ENCODE results near the gene ADAM17. TPM values are rescaled to one million over a fixed set of nuclear protein-coding genes. Genes with fewer than 3 reads are reported as not detected.

ADAM17 gene
- polyA plus RNA-seq, 1 donor (not counting 4 experiments of a cell fraction or from before 2014, with no cell fraction given): 13.3 TPM

GRCh38 chr2:9490789-9491188 is 64.8 kb downstream of the ADAM17 start:
- H3K4me1 ChIP-seq (ENCODE audit: control insufficient read depth, extremely low read depth, insufficient read depth, low read length): no peaks in the 10 kb centered on the region
- no peaks in the 10 kb centered on the region for H3K9me1 ChIP-seq (ENCODE audit: control insufficient read depth, extremely low read depth, insufficient read depth, low read length)
- FAIRE-seq (no peak), DNase-seq (ENCODE audit: low read depth, low spot score) (no peak)
- no peak overlapping the region for H2AFZ ChIP-seq (ENCODE audit: control insufficient read depth, low read length)
- no peaks in the 10 kb centered on the region for H3K27me3 ChIP-seq (ENCODE audit: control insufficient read depth, extremely low read depth, insufficient read depth, low read length)
- TF ChIP-seq EZH2 (IDR thresholded peaks at IDR 0.05; ENCODE audit: low read length): no peak
- no peak for TF ChIP-seq CTCF (optimal IDR thresholded peaks at IDR 0.05 in 1 of 3, IDR thresholded peaks at IDR 0.05 in 1 of 3, conservative IDR thresholded peaks at IDR 0.05 in 1 of 3; ENCODE audit: extremely low read depth in 1 of 3, insufficient read depth in 2 of 3, low read length in 3 of 3)
- no peaks in the 10 kb centered on the region for H3K9me3 ChIP-seq (ENCODE audit: control insufficient read depth, low read depth, low read length)
- H3K9ac ChIP-seq (ENCODE audit: control insufficient read depth, extremely low read depth, insufficient read depth, low read length): no peak overlapping the region
- no peaks in the 10 kb centered on the region for H3K79me2 ChIP-seq (ENCODE audit: control insufficient read depth, insufficient read depth, low read length)
- H3K4me2 ChIP-seq (ENCODE audit: control insufficient read depth, extremely low read depth, insufficient read depth, low read depth, low read length): no peak overlapping the region
- dilution Hi-C loops (cut with MboI; ENCODE audit: extremely low pct_ligation_motif_present, low sequenced_read_pairs): no loop called here
- H3K4me3 ChIP-seq (ENCODE audit: control insufficient read depth in 2 of 3, extremely low read depth in 1 of 3, insufficient read depth in 2 of 3, low read depth in 1 of 3, low read length in 3 of 3): no peak overlapping the region
- no peaks in the 10 kb centered on the region for H4K20me1 ChIP-seq (ENCODE audit: control insufficient read depth, extremely low read depth, insufficient read depth, low read length)
- peaks cover 31 to 59% of the 10 kb centered on the region in 2 experiments for H3K36me3 ChIP-seq (ENCODE audit: control insufficient read depth in 2 of 2, extremely low read depth in 1 of 2, insufficient read depth in 2 of 2, low read length in 2 of 2)
- H3K27ac ChIP-seq (ENCODE audit: control insufficient read depth, insufficient read depth, low read length): no peak overlapping the region

- peaks cover 37 to 61% of the 10 kb centered on the region in 2 experiments for H3K36me3 ChIP-seq (ENCODE audit: control insufficient read depth in 2 of 2, extremely low read depth in 1 of 2, insufficient read depth in 2 of 2, low read length in 2 of 2)
- H3K4me2 ChIP-seq (ENCODE audit: control insufficient read depth, extremely low read depth, insufficient read depth, low read depth, low read length): no peak overlapping the region
- H4K20me1 ChIP-seq (ENCODE audit: control insufficient read depth, extremely low read depth, insufficient read depth, low read length): no peaks in the 10 kb centered on the region
- FAIRE-seq (no peak), DNase-seq (ENCODE audit: low read depth, low spot score) (no peak)
- no peaks in the 10 kb centered on the region for H3K9me1 ChIP-seq (ENCODE audit: control insufficient read depth, extremely low read depth, insufficient read depth, low read length)
- no peaks in the 10 kb centered on the region for H3K9me3 ChIP-seq (ENCODE audit: control insufficient read depth, low read depth, low read length)
- no peak for TF ChIP-seq EZH2 (IDR thresholded peaks at IDR 0.05; ENCODE audit: low read length)
- TF ChIP-seq CTCF (optimal IDR thresholded peaks at IDR 0.05 in 1 of 3, IDR thresholded peaks at IDR 0.05 in 1 of 3, conservative IDR thresholded peaks at IDR 0.05 in 1 of 3; ENCODE audit: extremely low read depth in 1 of 3, insufficient read depth in 2 of 3, low read length in 3 of 3): no peak
- dilution Hi-C loops (cut with MboI; ENCODE audit: extremely low pct_ligation_motif_present, low sequenced_read_pairs): no loop called here
- H3K9ac ChIP-seq (ENCODE audit: control insufficient read depth, extremely low read depth, insufficient read depth, low read length): no peak overlapping the region
- H3K4me3 ChIP-seq (ENCODE audit: control insufficient read depth in 2 of 3, extremely low read depth in 1 of 3, insufficient read depth in 2 of 3, low read depth in 1 of 3, low read length in 3 of 3): no peak overlapping the region
- H3K27me3 ChIP-seq (ENCODE audit: control insufficient read depth, extremely low read depth, insufficient read depth, low read length): no peaks in the 10 kb centered on the region
- H3K4me1 ChIP-seq (ENCODE audit: control insufficient read depth, extremely low read depth, insufficient read depth, low read length): no peaks in the 10 kb centered on the region
- H3K27ac ChIP-seq (ENCODE audit: control insufficient read depth, insufficient read depth, low read length): no peak overlapping the region
- no peak overlapping the region for H2AFZ ChIP-seq (ENCODE audit: control insufficient read depth, low read length)
- no peaks in the 10 kb centered on the region for H3K79me2 ChIP-seq (ENCODE audit: control insufficient read depth, insufficient read depth, low read length)
Observed at GRCh38 chr2:9488583-9489547, 66.8 kb downstream of the ADAM17 start.

Measured in keratinocyte (primary cell).